Ovary (tissue), 9 donors: ENCODE results near the gene LRIG1. TPM values are rescaled to one million over a fixed set of nuclear protein-coding genes. Genes with fewer than 3 reads are reported as not detected.

Experiments used
- DNase-seq, 5 donors: peaks; one replicate each; pipeline ENCODE4 v3.0.0-alpha.2; 2019 to 2020
- H3K27ac ChIP-seq, 2 donors: fragments of 200-600 bp; one replicate each; pipeline versions ENCODE4 v1.5.1 to v1.8.0; 2019 to 2022
- H3K27me3 ChIP-seq: fragments of 200-600 bp; one replicate; pipeline ENCODE4 v1.8.0; 2022
- H3K36me3 ChIP-seq: fragments of 200-600 bp; sonication (generic); one replicate; pipeline ENCODE4 v1.5.1; 2019
- H3K4me1 ChIP-seq: one replicate; pipeline ENCODE4 v1.8.1; 2013; ENCODE audit warnings: mild to moderate bottlenecking, moderate library complexity; ENCODE audit not compliant: insufficient read depth
- H3K4me3 ChIP-seq: fragments of 200-600 bp; sonication (generic); one replicate; pipeline ENCODE4 v1.5.1; 2017
- H3K9me3 ChIP-seq, 2 donors: fragments of 200-600 bp in 1 of 2; sonication (generic) in 1 of 2; one replicate each; pipeline versions ENCODE4 v1.5.1 to v1.8.1; 2013 to 2019; ENCODE audit warnings: mild to moderate bottlenecking in 1 of 2, moderate library complexity in 1 of 2
- EP300 ChIP-seq: sonication (generic); formaldehyde crosslinking; IDR thresholded peaks from one replicate; pipeline ENCODE4 v1.6.1; 2017; ENCODE audit warnings: antibody characterized with exemption
- POLR2A ChIP-seq: fragments of 450-650 bp; IDR thresholded peaks from one replicate; pipeline ENCODE4 v1.6.1; 2017; ENCODE audit warnings: antibody characterized with exemption, mild to moderate bottlenecking, moderate library complexity
- WGBS, 3 donors: extraction: QIAGEN DNeasy Blood & Tissue Kit in 1 of 3; methylation state at CpG; one replicate each; pipeline versions ENCODE4 v1.1.5 to v1.1.7; 2013 to 2017; 5-methylcytosine and 5-hydroxymethylcytosine counted together
- intact Hi-C, 4 donors: fragments of 100-400 bp; cut with DNase I; formaldehyde crosslinking; loops; one replicate each; pipeline versions ENCODE4 v1.11.0 to v1.15.1; 2022 to 2023
- polyA plus RNA-seq, 2 donors: library from polyadenylated mRNA; stranded (reverse); fragments of 200-250 nt in 1 of 2; fragments of 350-450 nt in 1 of 2; fragmentation: Illumina TruSeq in 1 of 2; extraction: RNeasy Lipid Tissue Mini Kit (QIAGEN cat#74804) in 1 of 2; gene quantifications; one replicate each; pipeline ENCODE4 v1.2.3, GENCODE V29; 2013 to 2014
- total RNA-seq, 7 donors: library from RNA; depleted of rRNA in 2 of 7; stranded (reverse); fragments of >200 nt in 2 of 7; fragmentation: NEBNext Ultra II Directional in 3 of 7; extraction: Animal tissue kit (Norgen Biotek cat#: 25700) in 3 of 7; gene quantifications; one replicate each; pipeline versions ENCODE4 v1.1.0 to v1.2.4, GENCODE V29; 2016 to 2023
- TF ChIP-seq, protein P1 (sequence below), 3 donors: fragments of 450-650 bp in 2 of 3; fragments of 200-600 bp in 1 of 3; IDR thresholded peaks; one replicate each; pipeline versions ENCODE4 v1.5.1 to v1.8.0; 2016 to 2022; ENCODE audit warnings: antibody characterized with exemption in 3 of 3, mild to moderate bottlenecking in 1 of 3
- donor health status: DM: no; HTN: no; CAD: no; lungs with moderate emphysema.
- donor health status: DM: no; HTN: no; CAD: no.
- donor health status: Bipolar disorder and iron deficiency.
- donor health status: DM: yes; HTN: yes; CAD: no.
- donor health status: DM: no; HTN: no; CAD: no.
- donor health status: DM: yes; HTN: yes; CAD: no.

The LRIG1 gene
- total and polyA plus RNA-seq, 9 donors, result 29.1 to 64.8 (median 42.6) TPM

DNA sequence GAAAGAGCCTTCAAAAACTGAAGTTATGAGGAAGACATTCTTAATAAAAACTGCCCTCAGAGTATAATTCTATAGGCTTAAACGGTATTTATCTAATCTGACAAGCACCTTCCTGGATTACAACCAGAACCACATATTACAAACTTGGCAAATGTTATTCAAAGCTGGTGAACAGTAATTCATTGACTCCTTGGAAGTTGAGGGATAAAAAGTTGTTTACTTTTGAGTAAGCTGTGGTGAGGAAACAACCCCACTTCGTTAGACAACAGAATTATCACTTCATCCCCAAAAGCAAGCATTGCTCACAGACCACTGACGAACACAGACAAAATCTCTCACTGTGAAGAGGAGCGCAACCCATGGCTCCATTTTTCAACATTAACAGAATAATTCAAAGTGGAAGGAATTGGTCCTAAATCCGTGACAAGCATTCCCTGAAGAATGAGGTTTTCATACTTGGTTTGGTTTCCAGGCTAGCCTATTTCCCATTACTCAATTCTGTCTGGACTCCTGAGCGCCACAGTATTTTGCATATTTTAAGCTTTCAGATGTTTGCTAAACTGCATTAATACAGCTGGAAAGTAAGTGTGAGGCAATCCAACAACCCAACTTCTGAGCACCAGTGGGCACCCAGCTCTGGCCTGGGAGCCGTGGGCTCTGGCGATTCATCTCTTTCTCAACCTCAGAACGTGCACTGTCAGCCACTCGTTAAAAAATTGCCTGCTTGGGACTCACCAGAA, 32.7 kb downstream of the LRIG1 start:
- Histone ChIP-seq H3K4me3 (no peak overlapping the region), H3K36me3 (no peaks in the 10 kb centered on the region), H3K27ac (no peak overlapping the region), H3K27me3 (no peaks in the 10 kb centered on the region), H3K4me1 (peaks cover 14% of the 10 kb centered on the region), H3K9me3 (no peaks in the 10 kb centered on the region)
- WGBS, 3 donors, result 75 to 84% (median 78%) methylated on average over 10 of the region's 10 CpGs
- TF ChIP-seq EP300, result no peak
- no peak for TF ChIP-seq POLR2A
- TF ChIP-seq, protein P1, sequence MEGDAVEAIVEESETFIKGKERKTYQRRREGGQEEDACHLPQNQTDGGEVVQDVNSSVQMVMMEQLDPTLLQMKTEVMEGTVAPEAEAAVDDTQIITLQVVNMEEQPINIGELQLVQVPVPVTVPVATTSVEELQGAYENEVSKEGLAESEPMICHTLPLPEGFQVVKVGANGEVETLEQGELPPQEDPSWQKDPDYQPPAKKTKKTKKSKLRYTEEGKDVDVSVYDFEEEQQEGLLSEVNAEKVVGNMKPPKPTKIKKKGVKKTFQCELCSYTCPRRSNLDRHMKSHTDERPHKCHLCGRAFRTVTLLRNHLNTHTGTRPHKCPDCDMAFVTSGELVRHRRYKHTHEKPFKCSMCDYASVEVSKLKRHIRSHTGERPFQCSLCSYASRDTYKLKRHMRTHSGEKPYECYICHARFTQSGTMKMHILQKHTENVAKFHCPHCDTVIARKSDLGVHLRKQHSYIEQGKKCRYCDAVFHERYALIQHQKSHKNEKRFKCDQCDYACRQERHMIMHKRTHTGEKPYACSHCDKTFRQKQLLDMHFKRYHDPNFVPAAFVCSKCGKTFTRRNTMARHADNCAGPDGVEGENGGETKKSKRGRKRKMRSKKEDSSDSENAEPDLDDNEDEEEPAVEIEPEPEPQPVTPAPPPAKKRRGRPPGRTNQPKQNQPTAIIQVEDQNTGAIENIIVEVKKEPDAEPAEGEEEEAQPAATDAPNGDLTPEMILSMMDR (IDR thresholded peaks at IDR 0.05), result no peak
- no peak for DNase-seq
- intact Hi-C loops, result no loop called here

DNA sequence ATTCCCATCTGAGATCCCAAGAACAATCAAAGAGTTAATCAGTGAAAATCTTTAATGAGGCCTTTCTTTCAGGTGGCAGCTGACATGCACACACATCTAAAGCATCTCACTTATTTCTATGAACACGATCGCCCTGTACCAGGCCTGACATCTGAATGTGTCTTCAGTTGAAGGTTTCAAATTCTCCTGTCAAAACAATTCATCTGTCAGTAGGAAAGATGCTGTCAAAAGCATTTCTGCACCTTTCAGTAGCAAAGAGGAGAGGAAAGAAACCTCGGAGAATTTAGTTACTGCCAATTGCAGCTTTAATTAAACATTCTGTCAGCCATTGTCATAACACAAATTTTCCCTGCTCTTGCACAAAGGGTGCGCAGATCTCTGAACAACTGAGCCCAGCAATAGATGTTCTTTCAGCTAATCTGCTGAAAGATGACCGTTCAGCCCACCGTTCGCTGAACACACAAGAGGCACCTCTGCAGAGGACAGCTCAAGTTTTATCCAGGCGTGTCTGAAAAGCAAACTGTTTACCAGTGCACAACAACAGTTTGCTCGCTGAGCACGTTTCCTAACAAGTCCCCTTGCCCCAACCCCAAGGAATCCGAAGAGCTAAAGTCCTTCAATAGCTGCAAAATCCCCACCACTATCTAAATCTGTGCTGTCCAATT, 34.1 kb downstream of the LRIG1 start:
- peaks cover 11% of the 10 kb centered on the region for H3K4me1 ChIP-seq
- H3K27me3 ChIP-seq, result no peaks in the 10 kb centered on the region
- no peaks in the 10 kb centered on the region for H3K36me3 ChIP-seq
- no peak overlapping the region for H3K4me3 ChIP-seq
- 93 to 95% (median 94%) methylated on average over 11 of the region's 11 CpGs for WGBS, 3 donors
- intact Hi-C loops, result no loop called here
- no peak for TF ChIP-seq POLR2A
- TF ChIP-seq, protein P1 (IDR thresholded peaks at IDR 0.05), result no peak
- TF ChIP-seq EP300, result no peak
- H3K27ac ChIP-seq, result no peak overlapping the region
- H3K9me3 ChIP-seq, result no peaks in the 10 kb centered on the region
- no peak for DNase-seq

DNA sequence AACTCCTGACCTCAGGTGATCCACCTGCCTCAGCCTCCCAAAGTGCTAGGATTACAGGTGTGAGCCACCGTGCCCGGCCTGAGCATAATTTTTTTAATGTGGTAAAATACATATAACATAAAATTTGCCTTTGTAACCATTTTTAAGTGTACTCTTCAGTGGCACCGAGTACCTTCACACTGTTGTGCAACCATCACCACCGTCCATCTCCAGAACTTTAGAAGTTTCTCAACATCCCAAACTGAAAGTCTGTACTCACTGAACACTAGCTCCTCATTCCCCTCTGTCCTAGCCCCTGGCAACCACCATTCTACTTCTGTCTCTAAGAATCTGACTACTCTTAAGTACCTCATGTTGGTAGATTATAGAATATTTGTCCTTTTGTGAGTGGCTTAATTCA, 35.2 kb downstream of the LRIG1 start:
- no peaks in the 10 kb centered on the region for H3K9me3 ChIP-seq
- intact Hi-C loops, result no loop called here
- no peaks in the 10 kb centered on the region for H3K36me3 ChIP-seq
- DNase-seq, result no peak
- no peak overlapping the region for H3K4me3 ChIP-seq
- TF ChIP-seq, protein P1 (IDR thresholded peaks at IDR 0.05), result no peak
- WGBS, 3 donors, result 94 to 96% (median 95%) methylated on average over 4 of the region's 4 CpGs
- peaks cover 8% of the 10 kb centered on the region for H3K4me1 ChIP-seq
- H3K27me3 ChIP-seq, result no peaks in the 10 kb centered on the region
- no peak overlapping the region for H3K27ac ChIP-seq

DNA sequence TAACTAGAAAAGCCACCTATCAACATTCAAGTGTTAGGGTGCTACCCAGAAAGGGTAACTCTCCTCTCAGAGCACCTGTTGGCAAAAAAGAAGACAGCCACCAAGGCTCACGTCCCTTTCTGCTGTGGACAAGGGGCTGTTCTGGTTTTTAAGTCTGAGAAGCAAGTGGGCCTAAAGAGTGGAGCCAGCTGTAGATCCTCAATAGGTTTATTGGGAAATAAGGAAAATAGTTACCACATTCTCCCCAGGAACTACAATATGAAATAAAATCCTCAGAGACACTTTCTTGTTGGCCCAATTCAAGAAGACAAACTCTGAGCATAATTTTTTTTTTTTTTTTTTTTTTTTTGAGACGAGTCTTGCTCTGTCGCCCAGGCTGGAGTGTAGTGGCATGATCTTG, 35.8 kb downstream of the LRIG1 start:
- TF ChIP-seq POLR2A, result no peak
- TF ChIP-seq, protein P1 (IDR thresholded peaks at IDR 0.05), result no peak
- TF ChIP-seq EP300, result no peak
- WGBS, 3 donors, result 85 to 96% (median 92%) methylated on average over 3 of the region's 3 CpGs
- H3K9me3 ChIP-seq, result no peaks in the 10 kb centered on the region
- no peaks in the 10 kb centered on the region for H3K27me3 ChIP-seq
- peaks cover 4% of the 10 kb centered on the region for H3K4me1 ChIP-seq
- H3K4me3 ChIP-seq, result no peak overlapping the region
- no peak overlapping the region for H3K27ac ChIP-seq
- DNase-seq, result no peak
- intact Hi-C loops, result no loop called here
- H3K36me3 ChIP-seq, result no peaks in the 10 kb centered on the region
